Measurements from ENCODE around the gene HABP2. TPM values are rescaled to one million over a fixed set of nuclear protein-coding genes. Genes with fewer than 3 reads are reported as not detected.

HABP2 gene
- total RNA-seq, 1 donor from 2014 or later: not detected

GRCh38 chr10:113518415-113518814, 34.4 kb upstream of the HABP2 start:
- Mint-ChIP-seq H3K4me3 (ENCODE audit: unreplicated experiment) (no peak overlapping the region), H3K36me3 (ENCODE audit: low read depth) (no peaks in the 10 kb centered on the region), H3K4me1 (ENCODE audit: low read depth) (peaks cover 23% of the 10 kb centered on the region), H3K27ac (ENCODE audit: unreplicated experiment) (no peak overlapping the region), H3K27me3 (ENCODE audit: low read depth) (peaks cover 4% of the 10 kb centered on the region), H3K9me3 (ENCODE audit: low read depth) (no peaks in the 10 kb centered on the region)
- no peak for DNase-seq (ENCODE audit: low spot score)
- TF ChIP-seq CTCF (IDR thresholded peaks at IDR 0.05): no peak

GRCh38 chr10:113518816-113519591, 33.8 kb upstream of the HABP2 start:
- peaks cover 4% of the 10 kb centered on the region for H3K27me3 Mint-ChIP-seq (ENCODE audit: low read depth)
- TF ChIP-seq CTCF (IDR thresholded peaks at IDR 0.05): no peak
- no peak overlapping the region for H3K27ac Mint-ChIP-seq (ENCODE audit: unreplicated experiment)
- H3K36me3 Mint-ChIP-seq (ENCODE audit: low read depth): no peaks in the 10 kb centered on the region
- no peaks in the 10 kb centered on the region for H3K9me3 Mint-ChIP-seq (ENCODE audit: low read depth)
- H3K4me3 Mint-ChIP-seq (ENCODE audit: unreplicated experiment): no peak overlapping the region
- DNase-seq (ENCODE audit: low spot score): no peak
- H3K4me1 Mint-ChIP-seq (ENCODE audit: low read depth): peaks cover 24% of the 10 kb centered on the region

GRCh38 chr10:113519681-113520115, 33.2 kb upstream of the HABP2 start:
- no peak for TF ChIP-seq CTCF (IDR thresholded peaks at IDR 0.05)
- H3K36me3 Mint-ChIP-seq (ENCODE audit: low read depth): no peaks in the 10 kb centered on the region
- no peak for DNase-seq (ENCODE audit: low spot score)
- no peak overlapping the region for H3K4me3 Mint-ChIP-seq (ENCODE audit: unreplicated experiment)
- no peaks in the 10 kb centered on the region for H3K9me3 Mint-ChIP-seq (ENCODE audit: low read depth)
- peaks cover 24% of the 10 kb centered on the region for H3K4me1 Mint-ChIP-seq (ENCODE audit: low read depth)
- no peak overlapping the region for H3K27ac Mint-ChIP-seq (ENCODE audit: unreplicated experiment)
- peaks cover 4% of the 10 kb centered on the region for H3K27me3 Mint-ChIP-seq (ENCODE audit: low read depth)

GRCh38 chr10:113520261-113520660, 32.6 kb upstream of the HABP2 start:
- peaks cover 24% of the 10 kb centered on the region for H3K4me1 Mint-ChIP-seq (ENCODE audit: low read depth)
- no peak for DNase-seq (ENCODE audit: low spot score)
- no peaks in the 10 kb centered on the region for H3K36me3 Mint-ChIP-seq (ENCODE audit: low read depth)
- H3K9me3 Mint-ChIP-seq (ENCODE audit: low read depth): no peaks in the 10 kb centered on the region
- no peak for TF ChIP-seq CTCF (IDR thresholded peaks at IDR 0.05)
- peaks cover under 1% of the 10 kb centered on the region for H3K27me3 Mint-ChIP-seq (ENCODE audit: low read depth)
- H3K27ac Mint-ChIP-seq (ENCODE audit: unreplicated experiment): peak overlapping the region; percentile 24
- no peak overlapping the region for H3K4me3 Mint-ChIP-seq (ENCODE audit: unreplicated experiment)

GRCh38 chr10:113520690-113521474, 32.0 kb upstream of the HABP2 start:
- no peaks in the 10 kb centered on the region for H3K9me3 Mint-ChIP-seq (ENCODE audit: low read depth)
- DNase-seq (ENCODE audit: low spot score): no peak
- H3K4me1 Mint-ChIP-seq (ENCODE audit: low read depth): peaks cover 21% of the 10 kb centered on the region
- no peaks in the 10 kb centered on the region for H3K36me3 Mint-ChIP-seq (ENCODE audit: low read depth)
- peak; percentile 95 for TF ChIP-seq CTCF (IDR thresholded peaks at IDR 0.05)
- H3K4me3 Mint-ChIP-seq (ENCODE audit: unreplicated experiment): no peak overlapping the region
- H3K27ac Mint-ChIP-seq (ENCODE audit: unreplicated experiment): peak overlapping the region; percentile 73
- no peaks in the 10 kb centered on the region for H3K27me3 Mint-ChIP-seq (ENCODE audit: low read depth)
